Measurements from ENCODE around the gene MRGPRX4. TPM values are rescaled to one million over a fixed set of nuclear protein-coding genes. Genes with fewer than 3 reads are reported as not detected.

Gene MRGPRX4
- total and polyA plus RNA-seq, 8 donors: not detected

GRCh38 chr11:18204220-18204619 lies 31.6 kb downstream of the MRGPRX4 start:
- WGBS, 2 donors: 78 to 80% methylated on average over 3 of the region's 3 CpGs
- Histone ChIP-seq H3K4me3 (no peak overlapping the region), H3K9me3 (no peaks in the 10 kb centered on the region), H3K36me3 (no peaks in the 10 kb centered on the region), H3K4me1 (no peaks in the 10 kb centered on the region), H3K27ac (no peak overlapping the region), H3K27me3 (peaks cover 0 to 3% (median 0%) of the 10 kb centered on the region in 4 donors)
- ATAC-seq (no peak), DNase-seq (no peak), FAIRE-seq (no peak)
- intact Hi-C loops (cut with DNase I): no loop called here
- TF ChIP-seq, protein P1, sequence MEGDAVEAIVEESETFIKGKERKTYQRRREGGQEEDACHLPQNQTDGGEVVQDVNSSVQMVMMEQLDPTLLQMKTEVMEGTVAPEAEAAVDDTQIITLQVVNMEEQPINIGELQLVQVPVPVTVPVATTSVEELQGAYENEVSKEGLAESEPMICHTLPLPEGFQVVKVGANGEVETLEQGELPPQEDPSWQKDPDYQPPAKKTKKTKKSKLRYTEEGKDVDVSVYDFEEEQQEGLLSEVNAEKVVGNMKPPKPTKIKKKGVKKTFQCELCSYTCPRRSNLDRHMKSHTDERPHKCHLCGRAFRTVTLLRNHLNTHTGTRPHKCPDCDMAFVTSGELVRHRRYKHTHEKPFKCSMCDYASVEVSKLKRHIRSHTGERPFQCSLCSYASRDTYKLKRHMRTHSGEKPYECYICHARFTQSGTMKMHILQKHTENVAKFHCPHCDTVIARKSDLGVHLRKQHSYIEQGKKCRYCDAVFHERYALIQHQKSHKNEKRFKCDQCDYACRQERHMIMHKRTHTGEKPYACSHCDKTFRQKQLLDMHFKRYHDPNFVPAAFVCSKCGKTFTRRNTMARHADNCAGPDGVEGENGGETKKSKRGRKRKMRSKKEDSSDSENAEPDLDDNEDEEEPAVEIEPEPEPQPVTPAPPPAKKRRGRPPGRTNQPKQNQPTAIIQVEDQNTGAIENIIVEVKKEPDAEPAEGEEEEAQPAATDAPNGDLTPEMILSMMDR (IDR thresholded peaks at IDR 0.05): no peak

DNA sequence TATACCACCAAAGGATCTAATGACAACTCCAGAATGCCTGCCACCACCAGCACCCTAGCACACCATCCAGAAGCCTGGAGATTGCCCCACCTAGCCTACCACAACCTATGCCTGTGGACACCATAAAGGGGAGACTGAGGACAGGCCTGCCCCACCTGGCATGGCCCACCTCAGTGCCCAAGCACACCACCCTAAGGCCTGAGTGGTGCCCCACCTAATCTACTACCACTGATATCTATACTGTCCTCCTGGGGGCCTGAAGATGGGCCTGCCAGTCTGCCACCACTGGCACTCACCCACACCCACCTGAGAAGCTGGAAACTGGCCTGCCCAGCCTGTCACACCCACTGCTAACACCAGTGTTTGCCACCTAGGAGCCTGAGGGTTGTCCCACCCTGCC lies 32.1 kb downstream of the MRGPRX4 start:
- TF ChIP-seq, protein P1 (IDR thresholded peaks at IDR 0.05): no peak
- FAIRE-seq (no peak), ATAC-seq (no peak)

GRCh38 chr11:18209058-18209457 lies 36.4 kb downstream of the MRGPRX4 start:
- H3K27ac ChIP-seq: no peak overlapping the region
- no peaks in the 10 kb centered on the region for H3K9me3 ChIP-seq
- peak in 1 of 6 donors; percentile 40 for DNase-seq
- intact Hi-C loops (cut with DNase I): no loop called here
- FAIRE-seq: no peak
- 21 to 25% methylated on average over 33 of the region's 33 CpGs for WGBS, 2 donors
- peaks cover 0 to 3% (median 0%) of the 10 kb centered on the region in 4 donors for H3K27me3 ChIP-seq
- TF ChIP-seq, protein P1 (IDR thresholded peaks at IDR 0.05): no peak
- H3K4me3 ChIP-seq: no peak overlapping the region
- ATAC-seq: no peak
- H3K36me3 ChIP-seq: no peaks in the 10 kb centered on the region
- no peaks in the 10 kb centered on the region for H3K4me1 ChIP-seq

More for the DNA sequence above, 32.1 kb downstream of the MRGPRX4 start:
- Histone ChIP-seq H3K27me3 (peaks cover 0 to 3% (median 0%) of the 10 kb centered on the region in 4 donors), H3K9me3 (no peaks in the 10 kb centered on the region), H3K27ac (no peak overlapping the region), H3K4me1 (no peaks in the 10 kb centered on the region), H3K4me3 (no peak overlapping the region), H3K36me3 (no peaks in the 10 kb centered on the region)
- intact Hi-C loops (cut with DNase I): no loop called here
- DNase-seq: no peak

- intact Hi-C loops (cut with DNase I): no loop called here
- Histone ChIP-seq H3K4me1 (no peaks in the 10 kb centered on the region), H3K27ac (no peak overlapping the region), H3K4me3 (no peak overlapping the region), H3K27me3 (no peaks in the 10 kb centered on the region), H3K36me3 (no peaks in the 10 kb centered on the region), H3K9me3 (no peaks in the 10 kb centered on the region)
- DNase-seq (peak in 1 of 6 donors; percentile 27), ATAC-seq (no peak), FAIRE-seq (no peak)
- 63 to 89% methylated on average over 5 of the region's 5 CpGs for WGBS, 2 donors
- TF ChIP-seq, protein P1 (IDR thresholded peaks at IDR 0.05): no peak
Observed at GRCh38 chr11:18221274-18221876, 48.7 kb downstream of the MRGPRX4 start.

- H3K27me3 ChIP-seq: no peaks in the 10 kb centered on the region
- no peak overlapping the region for H3K4me3 ChIP-seq
- no peak overlapping the region for H3K27ac ChIP-seq
- H3K4me1 ChIP-seq: no peaks in the 10 kb centered on the region
- no peak for FAIRE-seq
- ATAC-seq: no peak
- intact Hi-C loops (cut with DNase I): no loop called here
- H3K36me3 ChIP-seq: no peaks in the 10 kb centered on the region
- 82 to 89% methylated on average over 3 of the region's 3 CpGs for WGBS, 2 donors
- H3K9me3 ChIP-seq: no peaks in the 10 kb centered on the region
- TF ChIP-seq, protein P1 (IDR thresholded peaks at IDR 0.05): no peak
- no peak for DNase-seq
Observed at GRCh38 chr11:18222814-18223421, 50.3 kb downstream of the MRGPRX4 start.
